ENCODE measurements around the gene UIMC1. TPM values are rescaled to one million over a fixed set of nuclear protein-coding genes. Genes with fewer than 3 reads are reported as not detected.

The UIMC1 gene
- total RNA-seq, 4 donors from 2014 or later = 10.4 to 24.3 (median 20.2) TPM

GRCh38 chr5:177036443-177036842 lies 29.9 kb upstream of the UIMC1 start:
- intact Hi-C loops (cut with DNase I; ENCODE audit: low total_unique reads) = no loop called here
- TF ChIP-seq CTCF (IDR thresholded peaks at IDR 0.05 in 4 of 5, conservative IDR thresholded peaks at IDR 0.05 in 1 of 5) (no peak), POLR2A (IDR thresholded peaks at IDR 0.05) (no peak)

GRCh38 chr5:177035976-177036375 lies 29.4 kb upstream of the UIMC1 start:
- intact Hi-C loops (cut with DNase I; ENCODE audit: low total_unique reads) (no loop called here), in situ Hi-C loops (cut with MboI; ENCODE audit: low sequenced_read_pairs in 4 of 4) (no loop called here)
- Histone ChIP-seq H3K36me3 (no peaks in the 10 kb centered on the region), H3K27me3 (no peaks in the 10 kb centered on the region), H3K4me1 (no peaks in the 10 kb centered on the region), H3K9me3 (no peaks in the 10 kb centered on the region), H3K4me3 (no peak overlapping the region), H3K27ac (no peak overlapping the region)
- ATAC-seq = no peak
- no peak for DNase-seq
- TF ChIP-seq POLR2A (IDR thresholded peaks at IDR 0.05) (no peak), CTCF (IDR thresholded peaks at IDR 0.05 in 4 of 5, conservative IDR thresholded peaks at IDR 0.05 in 1 of 5) (no peak)

More at GRCh38 chr5:177036443-177036842, 29.9 kb upstream of the UIMC1 start:
- Histone ChIP-seq H3K4me3 (no peak overlapping the region), H3K36me3 (no peaks in the 10 kb centered on the region), H3K4me1 (no peaks in the 10 kb centered on the region), H3K27ac (no peak overlapping the region), H3K9me3 (no peaks in the 10 kb centered on the region), H3K27me3 (no peaks in the 10 kb centered on the region)
- no peak for ATAC-seq
- no peak for DNase-seq
- in situ Hi-C loops (cut with MboI; ENCODE audit: low sequenced_read_pairs in 4 of 4) = no loop called here

- Histone ChIP-seq H3K4me1 (peaks cover 7 to 14% of the 10 kb centered on the region in 2 donors), H3K36me3 (no peaks in the 10 kb centered on the region), H3K27ac (no peak overlapping the region), H3K9me3 (no peaks in the 10 kb centered on the region), H3K4me3 (no peak overlapping the region), H3K27me3 (no peaks in the 10 kb centered on the region)
- DNase-seq (no peak), ATAC-seq (no peak)
- TF ChIP-seq CTCF (IDR thresholded peaks at IDR 0.05 in 4 of 5, conservative IDR thresholded peaks at IDR 0.05 in 1 of 5) (no peak), POLR2A (IDR thresholded peaks at IDR 0.05) (no peak)
- intact Hi-C loops (cut with DNase I; ENCODE audit: low total_unique reads) (loop anchor here (10.0 kb wide), 1 partner anchor 645 kb away; the partner anchor contains the start of genes HIGD2A and NOP16), in situ Hi-C loops (cut with MboI; ENCODE audit: low sequenced_read_pairs in 4 of 4) (no loop called here)
Measured at GRCh38 chr5:177029498-177029897, 22.9 kb upstream of the UIMC1 start.

- intact Hi-C loops (cut with DNase I; ENCODE audit: low total_unique reads) = loop anchor here (10.0 kb wide), 1 partner anchor 643 kb away; the partner anchor contains the start of genes HIGD2A and NOP16
- H3K27me3 ChIP-seq = no peaks in the 10 kb centered on the region
- ATAC-seq = no peak
Measured at GRCh38 chr5:177027665-177028064, 21.1 kb upstream of the UIMC1 start.

More at GRCh38 chr5:177027665-177028064, 21.1 kb upstream of the UIMC1 start:
- TF ChIP-seq POLR2A (IDR thresholded peaks at IDR 0.05) (no peak), CTCF (IDR thresholded peaks at IDR 0.05 in 4 of 5, conservative IDR thresholded peaks at IDR 0.05 in 1 of 5) (no peak)
- in situ Hi-C loops (cut with MboI; ENCODE audit: low sequenced_read_pairs in 4 of 4) = no loop called here
- peaks cover 17% of the 10 kb centered on the region in 2 donors for H3K4me1 ChIP-seq
- no peak overlapping the region for H3K27ac ChIP-seq
- DNase-seq = no peak
- no peak overlapping the region for H3K4me3 ChIP-seq
- H3K36me3 ChIP-seq = no peaks in the 10 kb centered on the region
- no peaks in the 10 kb centered on the region for H3K9me3 ChIP-seq

Measured in gastrocnemius medialis (tissue), 4 donors.